Loucy (cell line): ENCODE results near the gene SLC22A23.

Source experiments
- H2AFZ ChIP-seq: fragments of 200-600 bp; sonication (generic); 2 replicates; pipeline ENCODE4 v1.6.0; 2016; ENCODE audit warnings: antibody characterized with exemption, mild to moderate bottlenecking, low read length, moderate library complexity
- H3F3A ChIP-seq: fragments of 200-600 bp; 2 replicates; pipeline ENCODE4 v1.6.0; 2016; ENCODE audit warnings: antibody characterized with exemption, low read depth, mild to moderate bottlenecking
- H3K27me3 ChIP-seq: fragments of 200-600 bp; sonication (generic); 2 replicates; pipeline ENCODE4 v1.6.1; 2014; ENCODE audit warnings: low read length, mild to moderate bottlenecking; ENCODE audit not compliant: insufficient read depth, poor library complexity, severe bottlenecking
- H3K36me3 ChIP-seq: fragments of 200-600 bp; sonication (generic); 2 replicates; pipeline ENCODE4 v1.6.1; 2016; ENCODE audit warnings: low read length; ENCODE audit not compliant: insufficient read depth
- H3K4me1 ChIP-seq: fragments of 200-600 bp; sonication (generic); 2 replicates; pipeline ENCODE4 v1.5.1; 2014; ENCODE audit warnings: low read length, mild to moderate bottlenecking; ENCODE audit not compliant: insufficient read depth, poor library complexity, severe bottlenecking
- H3K4me2 ChIP-seq: fragments of 200-600 bp; sonication (generic); 2 replicates; pipeline ENCODE4 v1.6.0; 2014; ENCODE audit warnings: antibody characterized with exemption, low read length, low read depth, mild to moderate bottlenecking; ENCODE audit not compliant: poor library complexity, severe bottlenecking
- H3K4me3 ChIP-seq: fragments of 200-600 bp; sonication (generic); 2 replicates; pipeline ENCODE4 v1.5.1; 2014; ENCODE audit warnings: low read length, mild to moderate bottlenecking, mixed read lengths; ENCODE audit not compliant: poor library complexity, severe bottlenecking
- H3K79me2 ChIP-seq: fragments of 200-600 bp; sonication (generic); 2 replicates; pipeline ENCODE4 v1.6.1; 2014; ENCODE audit warnings: low read length; ENCODE audit not compliant: insufficient read depth
- H3K9ac ChIP-seq: fragments of 200-600 bp; sonication (generic); 2 replicates; pipeline ENCODE4 v1.6.0; 2014; ENCODE audit warnings: mild to moderate bottlenecking, low read depth, low read length, moderate library complexity; ENCODE audit not compliant: poor library complexity, severe bottlenecking
- H3K9me2 ChIP-seq: fragments of 200-600 bp; sonication (generic); replicated peaks from 2 replicates; pipeline ENCODE4 v1.6.1; 2016; ENCODE audit warnings: low read depth, low read length, mixed read lengths
- H3K9me3 ChIP-seq: fragments of 200-600 bp; sonication (generic); 2 replicates; pipeline ENCODE4 v1.6.1; 2014; ENCODE audit warnings: mild to moderate bottlenecking, antibody characterized with exemption, low read length, low read depth; ENCODE audit not compliant: insufficient read depth
- H4K20me1 ChIP-seq: fragments of 200-600 bp; sonication (generic); 2 replicates; pipeline ENCODE4 v1.6.0; 2014; ENCODE audit warnings: antibody characterized with exemption, low read length, mild to moderate bottlenecking; ENCODE audit not compliant: insufficient read depth, poor library complexity, severe bottlenecking
- EZH2phosphoT487 ChIP-seq: fragments of 200-600 bp; IDR thresholded peaks from 2 replicates; pipeline ENCODE4 v1.6.1; 2018; ENCODE audit warnings: antibody characterized with exemption, mild to moderate bottlenecking, moderate library complexity, borderline replicate concordance
- TF ChIP-seq, protein P1 (sequence below): fragments of 200-600 bp; sonication (generic); conservative IDR thresholded peaks from 2 replicates; pipeline ENCODE4 v1.5.1; 2014; ENCODE audit warnings: mild to moderate bottlenecking, antibody characterized with exemption, low read length

The SLC22A23 gene

DNA sequence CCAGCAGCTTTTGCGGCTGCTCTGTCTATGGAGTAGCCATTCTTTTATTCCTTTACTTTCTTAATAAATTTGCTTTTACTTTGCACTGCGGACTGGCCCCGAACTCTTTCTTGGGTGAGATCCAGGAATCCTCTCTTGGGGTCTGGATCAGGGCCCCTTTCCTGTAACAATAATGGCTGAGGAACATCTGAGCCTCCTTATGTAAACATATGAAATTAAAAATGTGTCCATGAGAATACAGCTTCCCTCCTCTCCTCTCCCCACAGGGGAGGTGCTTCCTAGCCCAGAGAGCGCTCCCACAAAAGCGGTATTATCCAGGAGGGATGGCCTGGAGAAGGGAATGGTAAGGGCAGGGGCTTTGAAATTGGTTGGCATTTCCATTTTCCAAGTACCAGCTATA is 117.0 kb downstream of the SLC22A23 start:
- H3K4me1 ChIP-seq: peaks cover 19% of the 10 kb centered on the region
- H3F3A ChIP-seq: no peaks in the 10 kb centered on the region
- H3K79me2 ChIP-seq: no peaks in the 10 kb centered on the region
- no peaks in the 10 kb centered on the region for H3K9me3 ChIP-seq
- no peak for TF ChIP-seq EZH2phosphoT487
- TF ChIP-seq, protein P1, sequence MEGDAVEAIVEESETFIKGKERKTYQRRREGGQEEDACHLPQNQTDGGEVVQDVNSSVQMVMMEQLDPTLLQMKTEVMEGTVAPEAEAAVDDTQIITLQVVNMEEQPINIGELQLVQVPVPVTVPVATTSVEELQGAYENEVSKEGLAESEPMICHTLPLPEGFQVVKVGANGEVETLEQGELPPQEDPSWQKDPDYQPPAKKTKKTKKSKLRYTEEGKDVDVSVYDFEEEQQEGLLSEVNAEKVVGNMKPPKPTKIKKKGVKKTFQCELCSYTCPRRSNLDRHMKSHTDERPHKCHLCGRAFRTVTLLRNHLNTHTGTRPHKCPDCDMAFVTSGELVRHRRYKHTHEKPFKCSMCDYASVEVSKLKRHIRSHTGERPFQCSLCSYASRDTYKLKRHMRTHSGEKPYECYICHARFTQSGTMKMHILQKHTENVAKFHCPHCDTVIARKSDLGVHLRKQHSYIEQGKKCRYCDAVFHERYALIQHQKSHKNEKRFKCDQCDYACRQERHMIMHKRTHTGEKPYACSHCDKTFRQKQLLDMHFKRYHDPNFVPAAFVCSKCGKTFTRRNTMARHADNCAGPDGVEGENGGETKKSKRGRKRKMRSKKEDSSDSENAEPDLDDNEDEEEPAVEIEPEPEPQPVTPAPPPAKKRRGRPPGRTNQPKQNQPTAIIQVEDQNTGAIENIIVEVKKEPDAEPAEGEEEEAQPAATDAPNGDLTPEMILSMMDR: no peak
- H3K9ac ChIP-seq: no peak overlapping the region
- no peaks in the 10 kb centered on the region for H3K9me2 ChIP-seq
- H2AFZ ChIP-seq: no peak overlapping the region
- no peak overlapping the region for H3K4me3 ChIP-seq
- H3K36me3 ChIP-seq: no peaks in the 10 kb centered on the region
- H4K20me1 ChIP-seq: no peaks in the 10 kb centered on the region
- no peaks in the 10 kb centered on the region for H3K27me3 ChIP-seq
- H3K4me2 ChIP-seq: no peak overlapping the region

- no peaks in the 10 kb centered on the region for H3K36me3 ChIP-seq
- H3K4me2 ChIP-seq: peak overlapping the region; percentile 42
- H4K20me1 ChIP-seq: no peaks in the 10 kb centered on the region
- no peak for TF ChIP-seq EZH2phosphoT487
- TF ChIP-seq, protein P1: no peak
- no peaks in the 10 kb centered on the region for H3K9me3 ChIP-seq
- 0 out of 2 replicates have a peak overlapping the region, but pooled peaks have one; percentile 51 for H2AFZ ChIP-seq
- no peaks in the 10 kb centered on the region for H3F3A ChIP-seq
- no peaks in the 10 kb centered on the region for H3K79me2 ChIP-seq
- no peaks in the 10 kb centered on the region for H3K9me2 ChIP-seq
- H3K4me1 ChIP-seq: peaks cover 19% of the 10 kb centered on the region
- H3K9ac ChIP-seq: no peak overlapping the region
- no peaks in the 10 kb centered on the region for H3K27me3 ChIP-seq
- no peak overlapping the region for H3K4me3 ChIP-seq
Measured at GRCh38 chr6:3337521-3338350, 119.1 kb downstream of the SLC22A23 start.

DNA sequence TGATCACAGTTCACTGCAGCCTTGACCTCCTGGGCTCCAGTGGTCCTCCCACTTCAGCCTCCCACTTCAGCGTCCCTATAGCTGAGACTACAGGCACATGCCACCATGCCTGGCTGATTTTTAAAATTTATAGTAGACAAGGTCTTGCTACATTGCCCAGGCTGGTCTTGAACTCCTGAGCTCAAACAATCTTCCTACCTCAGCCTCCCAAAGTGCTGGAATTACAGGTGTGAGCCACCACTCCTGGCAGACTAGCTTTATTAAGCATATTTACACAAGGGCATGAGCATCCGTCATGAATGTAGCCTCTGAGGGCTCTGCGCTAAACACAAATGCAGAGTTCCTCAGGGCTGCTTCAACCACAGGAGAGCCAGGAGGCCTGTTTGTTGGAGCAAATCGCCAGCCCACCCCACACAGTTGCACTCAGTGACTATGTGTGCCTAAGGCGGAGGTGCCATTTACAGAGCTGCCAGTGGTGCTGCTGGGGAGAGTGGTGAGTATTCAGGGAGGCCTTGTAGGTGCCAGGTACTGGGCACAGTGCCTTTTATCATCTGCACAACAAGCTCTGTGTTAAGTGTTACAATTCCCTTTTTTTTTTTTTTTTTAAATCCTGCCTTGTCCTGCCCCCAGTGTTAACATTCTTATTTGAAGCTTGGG is 119.9 kb downstream of the SLC22A23 start:
- Histone ChIP-seq H3K27me3 (no peaks in the 10 kb centered on the region), H2AFZ (no peak overlapping the region), H4K20me1 (no peaks in the 10 kb centered on the region), H3K9me2 (no peaks in the 10 kb centered on the region), H3K9me3 (no peaks in the 10 kb centered on the region), H3K4me2 (no peak overlapping the region), H3K79me2 (no peaks in the 10 kb centered on the region), H3K9ac (no peak overlapping the region), H3K4me3 (no peak overlapping the region), H3F3A (no peaks in the 10 kb centered on the region), H3K4me1 (peaks cover 19% of the 10 kb centered on the region), H3K36me3 (no peaks in the 10 kb centered on the region)
- no peak for TF ChIP-seq EZH2phosphoT487
- TF ChIP-seq, protein P1: no peak
